AG10803 (cell line): ENCODE data around the gene LPO.

Experiments used
- DNase-seq: peaks from one replicate; pipeline ENCODE4 v3.0.0; 2010; ENCODE audit warnings: low read depth
- H3K4me3 ChIP-seq: 2 replicates; pipeline ENCODE4 v1.5.1; 2011; ENCODE audit warnings: mild to moderate bottlenecking, low read length, control low read depth
- TF ChIP-seq, protein P1 (sequence below): conservative IDR thresholded peaks from 2 replicates; pipeline ENCODE4 v1.5.1; 2011; ENCODE audit warnings: mild to moderate bottlenecking, low read length, control low read depth, inconsistent platforms

Gene LPO

DNA sequence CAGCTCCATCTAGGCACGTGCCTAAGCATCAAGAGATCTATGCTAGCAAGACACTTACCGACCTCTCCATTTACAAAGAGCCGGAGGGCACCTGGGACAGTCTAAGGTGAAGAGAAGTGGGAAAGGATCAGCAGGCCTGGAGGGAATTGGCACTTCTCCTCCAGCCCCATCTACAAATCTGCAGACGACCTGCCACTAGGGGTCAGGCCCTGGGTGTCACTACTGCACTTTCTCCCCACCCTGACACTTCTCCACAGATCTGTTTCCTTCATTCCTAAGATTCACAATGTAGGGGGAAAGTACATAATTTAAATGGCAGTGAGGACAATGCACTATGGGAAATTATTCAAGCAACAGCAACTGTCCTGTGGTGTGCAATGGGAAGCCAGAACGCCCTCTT, 27.5 kb upstream of the LPO start:
- H3K4me3 ChIP-seq = no peak overlapping the region
- TF ChIP-seq, protein P1, sequence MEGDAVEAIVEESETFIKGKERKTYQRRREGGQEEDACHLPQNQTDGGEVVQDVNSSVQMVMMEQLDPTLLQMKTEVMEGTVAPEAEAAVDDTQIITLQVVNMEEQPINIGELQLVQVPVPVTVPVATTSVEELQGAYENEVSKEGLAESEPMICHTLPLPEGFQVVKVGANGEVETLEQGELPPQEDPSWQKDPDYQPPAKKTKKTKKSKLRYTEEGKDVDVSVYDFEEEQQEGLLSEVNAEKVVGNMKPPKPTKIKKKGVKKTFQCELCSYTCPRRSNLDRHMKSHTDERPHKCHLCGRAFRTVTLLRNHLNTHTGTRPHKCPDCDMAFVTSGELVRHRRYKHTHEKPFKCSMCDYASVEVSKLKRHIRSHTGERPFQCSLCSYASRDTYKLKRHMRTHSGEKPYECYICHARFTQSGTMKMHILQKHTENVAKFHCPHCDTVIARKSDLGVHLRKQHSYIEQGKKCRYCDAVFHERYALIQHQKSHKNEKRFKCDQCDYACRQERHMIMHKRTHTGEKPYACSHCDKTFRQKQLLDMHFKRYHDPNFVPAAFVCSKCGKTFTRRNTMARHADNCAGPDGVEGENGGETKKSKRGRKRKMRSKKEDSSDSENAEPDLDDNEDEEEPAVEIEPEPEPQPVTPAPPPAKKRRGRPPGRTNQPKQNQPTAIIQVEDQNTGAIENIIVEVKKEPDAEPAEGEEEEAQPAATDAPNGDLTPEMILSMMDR = no peak; the same call in 1 of the 2 replicates
- DNase-seq = no peak

DNA sequence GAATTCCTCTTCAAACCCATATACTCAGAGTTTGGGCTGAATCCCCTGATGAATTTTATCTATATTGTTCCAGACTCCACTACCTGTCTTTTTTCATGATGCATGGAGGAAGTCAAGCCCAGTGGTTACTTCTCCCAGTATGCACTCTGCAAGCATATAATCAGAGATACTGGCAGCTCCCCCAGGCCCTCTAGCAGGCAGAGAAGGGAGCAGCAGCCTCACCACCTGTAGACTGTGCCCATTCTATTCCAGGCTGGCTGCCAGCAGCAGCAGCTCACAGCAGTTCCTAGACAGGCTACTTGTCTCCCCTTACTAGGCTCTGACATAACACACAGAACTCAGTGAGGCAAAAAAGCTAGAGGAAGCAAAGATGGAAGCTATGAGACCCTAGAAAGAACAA, 22.7 kb upstream of the LPO start:
- no peak for DNase-seq
- TF ChIP-seq, protein P1 = no peak
- no peak overlapping the region for H3K4me3 ChIP-seq

DNA sequence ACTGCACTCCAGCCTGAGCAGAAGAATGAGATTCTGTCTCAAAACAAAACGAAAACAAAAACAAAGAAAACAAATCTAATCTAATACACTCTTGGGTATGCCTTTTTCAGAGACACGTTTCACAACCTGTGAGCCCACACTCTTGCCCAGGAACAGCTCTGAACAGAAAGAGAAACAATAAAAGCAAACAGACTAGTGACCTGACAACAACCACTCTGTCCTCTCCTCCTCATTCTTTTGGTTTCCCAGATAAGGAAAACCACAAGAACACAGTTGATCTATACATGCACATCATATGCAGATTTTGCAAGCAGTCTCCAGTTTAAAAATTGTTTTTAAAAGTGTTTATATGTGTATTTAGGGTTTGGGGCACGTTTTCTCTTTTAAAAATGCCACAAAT, 20.6 kb upstream of the LPO start:
- TF ChIP-seq, protein P1 = no peak
- DNase-seq = no peak
- H3K4me3 ChIP-seq = no peak overlapping the region

DNA sequence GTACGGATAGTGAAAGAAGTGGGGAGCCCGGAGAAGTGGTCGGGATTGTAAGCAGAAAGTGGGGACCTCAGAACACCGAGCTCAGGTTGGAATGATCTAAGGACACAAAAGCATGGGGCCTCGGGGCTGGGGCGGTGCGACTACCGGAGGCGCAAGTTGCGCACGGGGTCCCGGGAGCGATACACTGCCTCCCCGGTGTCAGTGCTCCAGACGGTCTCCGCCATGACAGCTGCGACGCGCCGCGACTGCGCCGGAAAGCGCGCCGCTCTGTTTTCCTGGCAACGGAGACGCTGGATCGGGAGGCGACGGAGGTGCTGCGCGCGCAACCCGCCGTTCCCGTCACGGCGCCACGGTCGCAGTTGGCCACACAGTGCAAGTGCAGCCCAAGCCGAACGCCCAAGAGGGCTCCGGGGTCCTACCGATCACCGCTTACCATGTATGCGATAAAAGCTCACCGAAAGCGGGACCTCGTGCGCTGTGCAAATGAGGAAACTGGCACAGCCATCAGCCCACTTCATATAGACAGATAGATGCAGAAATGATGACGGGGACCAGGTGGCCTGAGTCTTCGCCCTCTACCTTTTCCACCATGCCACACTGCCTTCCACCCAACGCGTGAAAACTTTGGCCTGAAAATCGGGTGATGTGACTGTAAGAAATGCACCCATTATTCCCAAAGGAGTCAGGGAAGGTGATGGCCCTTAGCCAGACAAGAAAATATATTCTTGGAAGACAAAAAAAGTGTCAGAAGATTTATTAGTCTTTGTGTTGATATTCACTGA, 19.2 kb upstream of the LPO start, which contains the start of gene MKS1:
Gene MKS1 (minus strand): TSS at position 249 of the 782 bp plus-strand sequence. CDS start 25 bp downstream, at position 224.
- DNase-seq = peak; percentile 87
- peak within 1 kb of the TSS; percentile 88 for H3K4me3 ChIP-seq
- TF ChIP-seq, protein P1 = peak; percentile 51

DNA sequence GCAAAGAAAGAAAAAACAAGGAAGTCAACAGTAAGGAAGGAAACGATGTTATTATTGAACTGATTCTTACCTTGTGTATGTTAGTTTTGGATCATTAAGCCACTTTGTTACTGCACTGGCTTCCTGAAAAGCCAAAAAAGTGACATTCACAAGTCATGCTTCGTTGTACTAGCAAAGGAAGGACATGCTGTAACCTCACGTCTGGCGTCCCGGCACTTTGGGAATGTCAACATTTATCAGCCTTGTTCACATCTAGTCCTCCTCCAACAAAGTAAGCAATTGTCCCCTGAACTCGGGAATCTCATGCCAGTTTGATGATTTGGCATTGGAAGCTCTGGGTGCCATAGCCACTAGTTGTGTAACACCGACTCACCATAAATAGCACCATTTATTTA, 18.6 kb upstream of the LPO start:
- H3K4me3 ChIP-seq = peak overlapping the region; percentile 88; the same call in 1 of the 2 replicates
- peak; percentile 16 for DNase-seq
- TF ChIP-seq, protein P1 = no peak

DNA sequence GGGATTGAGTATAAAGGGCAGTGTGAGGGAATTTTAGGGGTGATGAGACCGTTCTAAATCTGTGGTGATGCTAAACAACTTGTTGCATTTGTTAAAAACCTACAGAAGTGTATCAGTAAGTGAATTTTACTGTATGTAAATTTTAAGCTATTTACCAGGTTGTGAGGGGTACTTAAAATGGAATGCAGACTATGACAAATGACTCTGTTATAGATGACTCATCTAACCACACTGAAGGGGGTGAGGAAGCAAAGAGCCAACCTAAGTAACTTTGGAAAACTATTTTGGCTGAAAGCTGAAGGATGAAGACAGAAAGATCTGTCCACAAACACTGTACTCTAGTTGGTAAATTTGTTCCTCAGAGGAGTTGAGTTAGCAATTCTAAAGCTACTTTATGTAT, 14.1 kb upstream of the LPO start:
- DNase-seq = peak; percentile 73
- no peak overlapping the region for H3K4me3 ChIP-seq
- TF ChIP-seq, protein P1 = no peak

DNA sequence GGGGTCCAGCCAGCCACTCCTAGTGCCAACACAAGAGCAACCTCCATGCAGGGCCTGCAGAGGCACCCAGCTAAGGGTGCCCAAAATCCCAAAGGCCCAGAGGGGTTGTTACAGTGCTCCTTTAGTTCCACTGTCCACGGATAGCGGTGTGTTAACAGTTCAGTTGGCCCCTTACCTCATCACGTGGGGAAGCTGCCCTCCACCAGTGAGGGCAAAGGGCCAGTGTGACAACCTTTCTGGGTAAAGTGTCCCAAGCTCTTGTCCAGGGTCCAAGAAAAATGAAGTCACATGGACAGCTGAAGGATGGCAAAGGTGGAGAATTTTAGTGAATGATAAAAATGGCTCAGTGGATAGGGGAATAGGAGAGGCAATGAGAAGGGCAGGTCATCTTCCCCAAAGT, 10.7 kb upstream of the LPO start:
- TF ChIP-seq, protein P1 = no peak
- no peak overlapping the region for H3K4me3 ChIP-seq
- no peak for DNase-seq
